NCI-H69 (cell line): ENCODE data around the gene ADAP1.
"Not testable (repeated sequence)": the region's sequence is repeated elsewhere in the genome, so short reads cannot be mapped to it uniquely, and the experiment has no call there.

ENCODE experiments used
- DNase-seq: peaks from one replicate; lab custom pipeline; 2025; lab: John Stamatoyannopoulos, UW

The ADAP1 gene

GRCh38 chr7:938546-939185, 15.8 kb downstream of the ADAP1 start:
- no peak for DNase-seq

- DNase-seq: no peak
Measured at GRCh38 chr7:937856-938484, 16.5 kb downstream of the ADAP1 start.

- DNase-seq: peak; percentile 53
Measured at GRCh38 chr7:936386-937054, 18.0 kb downstream of the ADAP1 start.

- DNase-seq: no peak
Measured at GRCh38 chr7:935874-936385, 18.6 kb downstream of the ADAP1 start.

- DNase-seq: no peak
Measured at GRCh38 chr7:935164-935873, 19.2 kb downstream of the ADAP1 start.

- DNase-seq: no peak
Measured at GRCh38 chr7:934469-935163, 19.9 kb downstream of the ADAP1 start.

- DNase-seq: no peak
Measured at GRCh38 chr7:932651-932975, 21.9 kb downstream of the ADAP1 start.

GRCh38 chr7:931871-932650, 22.4 kb downstream of the ADAP1 start:
- DNase-seq: no peak

- no peak for DNase-seq
Measured at GRCh38 chr7:930975-931758, 23.3 kb downstream of the ADAP1 start.

- DNase-seq: no peak
Measured at GRCh38 chr7:929311-929711, 25.2 kb downstream of the ADAP1 start.

- no peak for DNase-seq
Measured at GRCh38 chr7:927031-927671, 27.3 kb downstream of the ADAP1 start.

- no peak for DNase-seq
Measured at GRCh38 chr7:926061-927030, 28.1 kb downstream of the ADAP1 start.

- DNase-seq: no peak
Measured at GRCh38 chr7:925601-926000, 28.9 kb downstream of the ADAP1 start.

- no peak for DNase-seq
Measured at GRCh38 chr7:924541-925231, 29.8 kb downstream of the ADAP1 start.

- DNase-seq: not testable (repeated sequence)
Measured at GRCh38 chr7:924042-924441, 30.4 kb downstream of the ADAP1 start.

GRCh38 chr7:923108-924041, 31.1 kb downstream of the ADAP1 start:
- DNase-seq: peak; percentile 71
